Endothelial cell (in vitro differentiated cells): ENCODE data around the gene ADH5. TPM values are rescaled to one million over a fixed set of nuclear protein-coding genes. Genes with fewer than 3 reads are reported as not detected.

Experiments used
- DNase-seq: peaks from one replicate; pipeline ENCODE4 v3.0.0; 2021; ENCODE audit warnings: low spot score
- H3K27ac Mint-ChIP-seq: one replicate; pipeline ENCODE4 v1.8.0; 2021; ENCODE audit warnings: mixed read lengths, inconsistent platforms; ENCODE audit not compliant: unreplicated experiment
- H3K27me3 Mint-ChIP-seq: one replicate; pipeline ENCODE4 v1.8.0; 2021; ENCODE audit warnings: mild to moderate bottlenecking, moderate library complexity, mixed read lengths, inconsistent platforms; ENCODE audit not compliant: unreplicated experiment
- H3K36me3 Mint-ChIP-seq: one replicate; pipeline ENCODE4 v1.8.0; 2021; ENCODE audit warnings: mild to moderate bottlenecking, low read depth, mixed read lengths, inconsistent platforms; ENCODE audit not compliant: unreplicated experiment
- H3K4me1 Mint-ChIP-seq: one replicate; pipeline ENCODE4 v1.8.0; 2021; ENCODE audit warnings: mild to moderate bottlenecking, mixed read lengths, inconsistent platforms; ENCODE audit not compliant: unreplicated experiment
- H3K4me3 Mint-ChIP-seq: one replicate; pipeline ENCODE4 v1.8.0; 2021; ENCODE audit warnings: mild to moderate bottlenecking, mixed read lengths, inconsistent platforms; ENCODE audit not compliant: unreplicated experiment
- H3K9me3 Mint-ChIP-seq: one replicate; pipeline ENCODE4 v1.8.0; 2021; ENCODE audit warnings: mixed read lengths, inconsistent platforms; ENCODE audit not compliant: unreplicated experiment
- total RNA-seq: library from RNA; stranded (reverse); fragmentation: NEBNext Ultra II Directional; extraction: Animal tissue kit (Norgen Biotek cat#: 25700); gene quantifications from one replicate; pipeline ENCODE4 v1.2.1, GENCODE V29; 2021; ENCODE audit not compliant: unreplicated experiment
- TF ChIP-seq, protein P1 (sequence below): fragments of 200-600 bp; sonication (generic); IDR thresholded peaks from one replicate; pipeline ENCODE4 v1.5.0; 2021; ENCODE audit warnings: antibody characterized with exemption; ENCODE audit not compliant: unreplicated experiment

The ADH5 gene
- total RNA-seq, 1 donor from 2014 or later, result 126 TPM

DNA sequence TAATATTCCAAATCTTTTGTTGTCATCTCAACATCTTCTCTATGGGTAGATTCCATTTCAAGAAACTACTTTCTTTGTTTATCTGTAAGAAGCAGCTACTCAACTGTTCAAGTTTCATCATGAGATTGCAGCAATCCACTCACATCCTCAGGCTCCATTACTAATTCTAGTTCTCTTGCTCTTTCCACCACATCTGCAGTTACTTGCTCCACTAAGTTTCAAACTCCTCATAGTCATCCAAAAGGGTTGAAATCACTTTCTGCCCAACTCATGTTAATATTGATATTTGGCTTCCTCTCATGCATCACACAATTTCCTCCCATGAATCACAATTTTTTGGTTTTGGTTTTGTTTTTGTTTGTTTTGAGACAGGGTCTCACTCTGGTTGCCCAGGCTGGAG lies 35.7 kb downstream of the ADH5 start:
- no peak overlapping the region for H3K4me3 Mint-ChIP-seq
- H3K27ac Mint-ChIP-seq, result no peak overlapping the region
- H3K36me3 Mint-ChIP-seq, result peaks cover 16% of the 10 kb centered on the region

DNA sequence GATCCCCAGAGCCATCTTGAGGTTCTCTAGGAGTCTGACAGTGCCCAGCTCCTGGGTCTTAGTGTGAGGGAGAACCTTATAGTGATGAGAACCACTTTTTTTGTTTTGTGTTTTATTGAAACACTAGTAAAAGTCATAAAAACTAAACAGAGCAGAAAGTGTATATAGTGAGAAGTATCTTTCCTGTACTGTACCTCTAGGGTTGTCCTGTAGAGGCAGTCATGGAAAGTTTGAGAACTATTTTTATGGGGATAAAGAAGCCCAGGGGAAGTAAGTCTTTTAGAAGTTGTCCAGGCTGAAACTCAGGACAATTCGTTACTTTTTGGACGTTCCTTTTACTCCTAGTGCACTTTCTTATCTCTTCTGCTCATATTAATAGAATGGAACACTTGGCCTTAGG lies 40.9 kb downstream of the ADH5 start:
- DNase-seq, result no peak
- Mint-ChIP-seq H3K27ac (no peak overlapping the region), H3K9me3 (no peaks in the 10 kb centered on the region), H3K4me3 (no peak overlapping the region), H3K27me3 (no peaks in the 10 kb centered on the region), H3K4me1 (peaks cover 5% of the 10 kb centered on the region), H3K36me3 (peaks cover 14% of the 10 kb centered on the region)
- TF ChIP-seq, protein P1, sequence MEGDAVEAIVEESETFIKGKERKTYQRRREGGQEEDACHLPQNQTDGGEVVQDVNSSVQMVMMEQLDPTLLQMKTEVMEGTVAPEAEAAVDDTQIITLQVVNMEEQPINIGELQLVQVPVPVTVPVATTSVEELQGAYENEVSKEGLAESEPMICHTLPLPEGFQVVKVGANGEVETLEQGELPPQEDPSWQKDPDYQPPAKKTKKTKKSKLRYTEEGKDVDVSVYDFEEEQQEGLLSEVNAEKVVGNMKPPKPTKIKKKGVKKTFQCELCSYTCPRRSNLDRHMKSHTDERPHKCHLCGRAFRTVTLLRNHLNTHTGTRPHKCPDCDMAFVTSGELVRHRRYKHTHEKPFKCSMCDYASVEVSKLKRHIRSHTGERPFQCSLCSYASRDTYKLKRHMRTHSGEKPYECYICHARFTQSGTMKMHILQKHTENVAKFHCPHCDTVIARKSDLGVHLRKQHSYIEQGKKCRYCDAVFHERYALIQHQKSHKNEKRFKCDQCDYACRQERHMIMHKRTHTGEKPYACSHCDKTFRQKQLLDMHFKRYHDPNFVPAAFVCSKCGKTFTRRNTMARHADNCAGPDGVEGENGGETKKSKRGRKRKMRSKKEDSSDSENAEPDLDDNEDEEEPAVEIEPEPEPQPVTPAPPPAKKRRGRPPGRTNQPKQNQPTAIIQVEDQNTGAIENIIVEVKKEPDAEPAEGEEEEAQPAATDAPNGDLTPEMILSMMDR, result no peak

More for the DNA sequence above, 35.7 kb downstream of the ADH5 start:
- no peaks in the 10 kb centered on the region for H3K27me3 Mint-ChIP-seq
- TF ChIP-seq, protein P1, result no peak
- H3K9me3 Mint-ChIP-seq, result no peaks in the 10 kb centered on the region
- no peaks in the 10 kb centered on the region for H3K4me1 Mint-ChIP-seq
- no peak for DNase-seq

DNA sequence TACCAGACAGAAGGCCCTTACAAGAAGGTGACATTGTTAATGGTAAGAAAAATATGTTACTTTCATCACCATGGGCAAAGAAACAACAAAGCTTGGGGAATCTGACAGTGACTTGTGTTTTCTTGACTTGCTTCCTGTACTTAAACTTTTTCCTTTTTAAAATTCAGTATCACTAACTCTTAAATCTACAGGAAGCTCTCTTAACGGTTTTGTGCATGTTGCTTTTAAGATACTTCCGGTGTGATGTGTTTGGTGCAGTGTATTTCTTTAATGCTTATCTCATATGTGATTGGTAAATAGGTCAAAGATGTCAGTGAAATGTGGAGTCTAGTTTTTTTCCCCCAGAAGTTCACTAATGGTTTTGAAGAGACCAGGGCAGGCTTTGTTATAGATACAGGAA lies 45.2 kb downstream of the ADH5 start:
- no peaks in the 10 kb centered on the region for H3K9me3 Mint-ChIP-seq
- H3K4me1 Mint-ChIP-seq, result peaks cover 5% of the 10 kb centered on the region
- no peak overlapping the region for H3K4me3 Mint-ChIP-seq
- no peak for DNase-seq
- TF ChIP-seq, protein P1, result no peak
- H3K27me3 Mint-ChIP-seq, result no peaks in the 10 kb centered on the region
- no peaks in the 10 kb centered on the region for H3K36me3 Mint-ChIP-seq
- peak overlapping the region; percentile 28 for H3K27ac Mint-ChIP-seq

- H3K36me3 Mint-ChIP-seq, result no peaks in the 10 kb centered on the region
- no peak overlapping the region for H3K27ac Mint-ChIP-seq
- no peak overlapping the region for H3K4me3 Mint-ChIP-seq
- DNase-seq, result no peak
- H3K4me1 Mint-ChIP-seq, result peaks cover 1% of the 10 kb centered on the region
- no peaks in the 10 kb centered on the region for H3K9me3 Mint-ChIP-seq
- no peaks in the 10 kb centered on the region for H3K27me3 Mint-ChIP-seq
- TF ChIP-seq, protein P1, result no peak
These were observed 50.4 kb downstream of the ADH5 start for GRCh38 chr4:99038213-99038612.

GRCh38 chr4:99033956-99034355 lies 54.6 kb downstream of the ADH5 start:
- Mint-ChIP-seq H3K9me3 (no peaks in the 10 kb centered on the region), H3K4me3 (no peak overlapping the region), H3K27me3 (no peaks in the 10 kb centered on the region), H3K36me3 (no peaks in the 10 kb centered on the region), H3K27ac (no peak overlapping the region), H3K4me1 (no peaks in the 10 kb centered on the region)
- DNase-seq, result no peak
- TF ChIP-seq, protein P1, result no peak
